SU-DHL-6 (cell line): ENCODE measurements around the gene EPM2AIP1.

Source experiments
- H2AFZ ChIP-seq: fragments of 200-600 bp; sonication (generic); 2 replicates; pipeline ENCODE4 v1.6.1; 2014; ENCODE audit warnings: low read depth, mild to moderate bottlenecking, moderate library complexity, mixed read lengths, antibody characterized with exemption, low read length; ENCODE audit not compliant: severe bottlenecking
- H3F3A ChIP-seq: fragments of 200-600 bp; shearing (Covaris generic); 2 replicates; pipeline ENCODE4 v1.6.0; 2016; ENCODE audit warnings: antibody characterized with exemption, mild to moderate bottlenecking; ENCODE audit not compliant: insufficient read depth
- H3K27ac ChIP-seq: fragments of 200-600 bp; sonication (generic); 2 replicates; pipeline ENCODE4 v1.5.1; 2016; ENCODE audit warnings: low read depth, mild to moderate bottlenecking, low read length, moderate library complexity, mixed read lengths
- H3K27me3 ChIP-seq: fragments of 200-600 bp; sonication (generic), shearing (Covaris generic); 2 replicates; pipeline ENCODE4 v1.6.0; 2014; ENCODE audit warnings: mild to moderate bottlenecking, low read length
- H3K36me3 ChIP-seq: fragments of 200-600 bp; sonication (generic); 2 replicates; pipeline ENCODE4 v1.6.1; 2014; ENCODE audit warnings: mild to moderate bottlenecking, low read length, mixed read lengths
- H3K4me2 ChIP-seq: fragments of 300-600, 200-600 bp; shearing (Covaris generic), sonication (generic); 2 replicates; pipeline ENCODE4 v1.6.0; 2014; ENCODE audit warnings: low read length, low read depth, mild to moderate bottlenecking; ENCODE audit not compliant: poor library complexity, severe bottlenecking
- H3K4me3 ChIP-seq: fragments of 200-600 bp; sonication (generic); 2 replicates; pipeline ENCODE4 v1.5.1; 2014; ENCODE audit warnings: antibody characterized with exemption, low read length, mild to moderate bottlenecking, mixed read lengths; ENCODE audit not compliant: insufficient read depth, poor library complexity, severe bottlenecking
- H3K79me2 ChIP-seq: fragments of 200-600 bp; sonication (generic); 2 replicates; pipeline ENCODE4 v1.6.1; 2014; ENCODE audit warnings: mild to moderate bottlenecking, low read length, moderate library complexity; ENCODE audit not compliant: insufficient read depth
- H3K9ac ChIP-seq: fragments of 200-600 bp; sonication (generic); 2 replicates; pipeline ENCODE4 v1.7.0; 2014; ENCODE audit warnings: mild to moderate bottlenecking, low read length
- H3K9me2 ChIP-seq: fragments of 200-600 bp; sonication (generic); replicated peaks from 2 replicates; pipeline ENCODE4 v1.6.1; 2014; ENCODE audit warnings: low read length; ENCODE audit not compliant: insufficient read depth
- H3K9me3 ChIP-seq: fragments of 200-600 bp; sonication (generic); 2 replicates; pipeline ENCODE4 v1.6.1; 2014; ENCODE audit warnings: low read length, mixed read lengths; ENCODE audit not compliant: insufficient read depth
- H4K20me1 ChIP-seq: fragments of 200-600 bp; sonication (generic); 2 replicates; pipeline ENCODE4 v1.6.1; 2014; ENCODE audit warnings: low read depth, mild to moderate bottlenecking, antibody characterized with exemption, low read length, moderate library complexity, mixed read lengths
- EZH2phosphoT487 ChIP-seq: fragments of 200-600 bp; sonication (generic), shearing (Covaris generic); conservative IDR thresholded peaks from 2 replicates; pipeline ENCODE4 v1.6.1; 2018; ENCODE audit warnings: mild to moderate bottlenecking, antibody characterized with exemption, low read length, moderate library complexity, mixed read lengths
- TF ChIP-seq, protein P1 (sequence below): fragments of 200-600 bp; sonication (generic); IDR thresholded peaks from one replicate; pipeline ENCODE4 v1.5.1; 2017; ENCODE audit warnings: antibody characterized with exemption, mild to moderate bottlenecking, low read length, moderate library complexity; ENCODE audit not compliant: insufficient read depth, poor library complexity, severe bottlenecking

EPM2AIP1 gene

GRCh38 chr3:37025561-37026335 lies 32.8 kb upstream of the EPM2AIP1 start:
- no peaks in the 10 kb centered on the region for H3F3A ChIP-seq
- H3K27me3 ChIP-seq: no peaks in the 10 kb centered on the region
- no peaks in the 10 kb centered on the region for H4K20me1 ChIP-seq
- H3K4me3 ChIP-seq: no peak overlapping the region
- no peaks in the 10 kb centered on the region for H3K9me3 ChIP-seq
- H3K9ac ChIP-seq: no peak overlapping the region
- H3K9me2 ChIP-seq: no peaks in the 10 kb centered on the region
- peaks cover 30% of the 10 kb centered on the region for H3K36me3 ChIP-seq
- H2AFZ ChIP-seq: no peak overlapping the region
- no peak for TF ChIP-seq EZH2phosphoT487
- TF ChIP-seq, protein P1, sequence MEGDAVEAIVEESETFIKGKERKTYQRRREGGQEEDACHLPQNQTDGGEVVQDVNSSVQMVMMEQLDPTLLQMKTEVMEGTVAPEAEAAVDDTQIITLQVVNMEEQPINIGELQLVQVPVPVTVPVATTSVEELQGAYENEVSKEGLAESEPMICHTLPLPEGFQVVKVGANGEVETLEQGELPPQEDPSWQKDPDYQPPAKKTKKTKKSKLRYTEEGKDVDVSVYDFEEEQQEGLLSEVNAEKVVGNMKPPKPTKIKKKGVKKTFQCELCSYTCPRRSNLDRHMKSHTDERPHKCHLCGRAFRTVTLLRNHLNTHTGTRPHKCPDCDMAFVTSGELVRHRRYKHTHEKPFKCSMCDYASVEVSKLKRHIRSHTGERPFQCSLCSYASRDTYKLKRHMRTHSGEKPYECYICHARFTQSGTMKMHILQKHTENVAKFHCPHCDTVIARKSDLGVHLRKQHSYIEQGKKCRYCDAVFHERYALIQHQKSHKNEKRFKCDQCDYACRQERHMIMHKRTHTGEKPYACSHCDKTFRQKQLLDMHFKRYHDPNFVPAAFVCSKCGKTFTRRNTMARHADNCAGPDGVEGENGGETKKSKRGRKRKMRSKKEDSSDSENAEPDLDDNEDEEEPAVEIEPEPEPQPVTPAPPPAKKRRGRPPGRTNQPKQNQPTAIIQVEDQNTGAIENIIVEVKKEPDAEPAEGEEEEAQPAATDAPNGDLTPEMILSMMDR: no peak
- H3K27ac ChIP-seq: no peak overlapping the region
- H3K4me2 ChIP-seq: no peak overlapping the region
- H3K79me2 ChIP-seq: peaks cover 3% of the 10 kb centered on the region; the same call in 1 of the 2 replicates

DNA sequence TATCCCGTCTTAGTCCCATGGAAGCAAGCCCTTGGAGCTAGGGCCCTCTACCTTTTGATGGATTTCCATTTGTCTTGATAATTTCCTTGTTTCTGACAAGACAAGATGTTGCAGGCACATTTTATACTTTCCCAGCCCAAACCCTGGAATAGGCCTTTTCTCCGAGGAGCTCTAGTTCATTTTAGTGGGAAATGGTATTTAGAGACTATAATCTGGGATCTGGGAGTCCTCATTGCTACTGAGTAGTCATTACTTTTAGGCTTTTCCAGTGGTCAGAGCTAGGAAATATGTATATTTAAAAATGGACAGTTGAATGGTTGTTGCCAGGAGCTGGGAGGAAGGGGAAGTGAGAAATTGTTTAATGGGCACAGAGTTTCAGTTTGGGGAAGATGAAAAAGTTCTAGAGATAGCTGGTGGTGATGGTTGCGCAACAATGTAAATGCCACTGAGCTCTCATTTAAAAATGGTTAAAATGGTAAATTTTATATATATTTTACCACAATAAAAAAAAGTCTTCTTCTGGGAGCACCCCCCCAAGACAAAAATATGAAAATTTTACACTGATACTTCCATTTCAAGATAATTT lies 32.0 kb upstream of the EPM2AIP1 start:
- Histone ChIP-seq H4K20me1 (no peaks in the 10 kb centered on the region), H3K9me3 (no peaks in the 10 kb centered on the region), H3K9me2 (no peaks in the 10 kb centered on the region), H3K27ac (no peak overlapping the region), H2AFZ (no peak overlapping the region), H3K27me3 (no peaks in the 10 kb centered on the region), H3K4me2 (no peak overlapping the region), H3K9ac (no peak overlapping the region), H3K36me3 (peaks cover 30% of the 10 kb centered on the region), H3K79me2 (peaks cover 3% of the 10 kb centered on the region; the same call in 1 of the 2 replicates), H3F3A (no peaks in the 10 kb centered on the region), H3K4me3 (no peak overlapping the region)
- TF ChIP-seq, protein P1: no peak
- no peak for TF ChIP-seq EZH2phosphoT487

GRCh38 chr3:37024092-37024491 lies 31.2 kb upstream of the EPM2AIP1 start:
- Histone ChIP-seq H4K20me1 (no peaks in the 10 kb centered on the region), H3K4me3 (no peak overlapping the region), H3K36me3 (peaks cover 25% of the 10 kb centered on the region), H3K9me2 (no peaks in the 10 kb centered on the region), H3K27me3 (no peaks in the 10 kb centered on the region), H3K27ac (no peak overlapping the region), H3F3A (no peaks in the 10 kb centered on the region), H3K9me3 (no peaks in the 10 kb centered on the region), H3K9ac (no peak overlapping the region), H3K79me2 (peaks cover 3% of the 10 kb centered on the region; the same call in 1 of the 2 replicates), H3K4me2 (no peak overlapping the region), H2AFZ (no peak overlapping the region)
- TF ChIP-seq EZH2phosphoT487: no peak
- TF ChIP-seq, protein P1: no peak
